Left ventricle myocardium inferior (tissue), 1 donor: ENCODE data around the gene IL18. TPM values are rescaled to one million over a fixed set of nuclear protein-coding genes. Genes with fewer than 3 reads are reported as not detected.

Source experiments
- DNase-seq: peaks from one replicate; pipeline ENCODE4 v3.0.0-alpha.2; 2020
- H3K27ac ChIP-seq: fragments of 200-600 bp; replicated peaks from 2 replicates; pipeline ENCODE4 v1.8.0; 2021
- H3K27me3 ChIP-seq: fragments of 200-600 bp; 2 replicates; pipeline ENCODE4 v1.8.0; 2021; ENCODE audit warnings: low read depth
- H3K36me3 ChIP-seq: fragments of 200-600 bp; 2 replicates; pipeline ENCODE4 v1.8.0; 2021
- H3K4me1 ChIP-seq: fragments of 200-600 bp; 2 replicates; pipeline ENCODE4 v1.8.0; 2021
- H3K4me3 ChIP-seq: fragments of 200-600 bp; 2 replicates; pipeline ENCODE4 v1.8.0; 2021; ENCODE audit warnings: mild to moderate bottlenecking, moderate library complexity
- H3K9me3 ChIP-seq: fragments of 200-600 bp; replicated peaks from 2 replicates; pipeline ENCODE4 v1.8.0; 2021
- CTCF ChIP-seq: fragments of 200-600 bp; IDR thresholded peaks from 2 replicates; pipeline ENCODE4 v1.8.0; 2021; ENCODE audit warnings: antibody characterized with exemption, mild to moderate bottlenecking, borderline replicate concordance
- intact Hi-C: fragments of 100-400 bp; cut with micrococcal nuclease; formaldehyde crosslinking; loops from one replicate; pipeline ENCODE4 v1.11.0; 2022
- total RNA-seq: library from RNA; stranded (reverse); fragmentation: NEBNext Ultra II Directional; extraction: Animal tissue kit (Norgen Biotek cat#: 25700); gene quantifications from one replicate; pipeline ENCODE4 v1.2.1, GENCODE V29; 2021
- donor health status: DM: no; HTN: yes; CAD: no; lungs with severe emphysema.

IL18 gene
- total RNA-seq, 1 donor from 2014 or later = 1.6 TPM

DNA sequence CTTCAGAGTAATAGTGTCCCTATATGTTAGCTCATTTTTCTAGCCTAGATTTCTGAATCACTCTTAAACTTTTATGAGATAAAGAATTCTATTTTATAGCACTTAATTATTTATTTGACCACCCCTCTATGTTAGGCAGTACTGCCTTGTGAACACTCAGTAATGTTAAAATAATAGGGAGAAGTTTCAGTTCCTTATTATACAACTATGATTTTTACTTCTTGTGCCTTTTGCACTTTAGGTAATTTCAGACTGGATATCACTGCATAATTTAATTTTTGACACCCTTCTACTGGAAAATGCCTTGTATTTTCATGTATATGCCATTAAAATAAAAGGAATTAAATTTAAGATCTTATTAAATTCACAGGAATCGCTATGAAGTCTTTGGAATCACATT is 14.5 kb upstream of the IL18 start:
- H3K4me1 ChIP-seq = peaks cover 28% of the 10 kb centered on the region
- peak overlapping the region; percentile 65 for H3K4me3 ChIP-seq
- TF ChIP-seq CTCF = no peak
- H3K27ac ChIP-seq = peak overlapping the region; percentile 86
- no peaks in the 10 kb centered on the region for H3K9me3 ChIP-seq
- intact Hi-C loops = loop anchor here (10.0 kb wide), 1 partner anchor 64 kb away; no protein-coding TSS in a partner anchor
- H3K36me3 ChIP-seq = peaks cover 6% of the 10 kb centered on the region
- no peak for DNase-seq
- H3K27me3 ChIP-seq = no peaks in the 10 kb centered on the region

DNA sequence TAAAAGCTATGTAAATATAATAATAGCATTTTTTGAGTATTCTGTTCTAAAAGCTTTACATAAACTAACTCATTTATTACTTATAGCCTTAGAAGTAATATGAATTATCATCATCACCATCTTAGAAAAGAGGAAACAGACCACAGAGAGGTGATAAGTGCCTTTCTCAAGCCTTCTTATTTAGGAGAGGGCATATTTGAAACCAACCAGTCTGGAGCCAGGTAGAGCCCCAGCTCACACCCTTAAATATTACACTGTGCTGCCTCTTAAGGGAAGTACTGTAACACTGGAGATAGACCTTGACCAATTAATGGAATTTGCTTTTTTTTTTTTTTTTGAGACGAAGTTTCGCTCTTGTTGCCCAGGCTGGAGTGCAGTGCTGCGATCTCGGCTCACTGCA is 13.7 kb upstream of the IL18 start:
- DNase-seq = no peak
- TF ChIP-seq CTCF = no peak
- Histone ChIP-seq H3K27ac (peak overlapping the region; percentile 86), H3K27me3 (no peaks in the 10 kb centered on the region), H3K4me1 (peaks cover 36% of the 10 kb centered on the region), H3K9me3 (no peaks in the 10 kb centered on the region), H3K36me3 (peaks cover 6% of the 10 kb centered on the region), H3K4me3 (peak overlapping the region; percentile 65)
- intact Hi-C loops = loop anchor here (10.0 kb wide), 1 partner anchor 63 kb away; no protein-coding TSS in a partner anchor

DNA sequence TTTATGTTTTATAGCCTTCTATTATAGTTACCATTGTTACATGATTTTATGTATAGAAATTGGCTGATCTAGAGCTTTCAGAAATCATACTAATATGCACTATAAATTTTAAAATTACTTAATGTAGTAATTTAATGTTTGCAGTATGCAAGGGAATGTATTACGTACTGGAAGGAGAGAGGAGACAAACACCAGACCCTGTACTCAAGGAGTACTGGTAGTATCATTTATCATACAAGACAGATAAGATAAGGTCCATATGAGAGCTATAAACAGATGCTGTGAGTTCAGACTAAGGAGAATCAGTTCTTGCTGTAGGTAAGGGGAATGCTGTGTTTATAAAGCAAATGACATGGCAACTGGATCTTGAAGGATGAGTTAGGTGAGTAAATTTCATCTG is 12.2 kb upstream of the IL18 start:
- no peak for DNase-seq
- H3K27me3 ChIP-seq = no peaks in the 10 kb centered on the region
- no peak for TF ChIP-seq CTCF
- peak overlapping the region; percentile 86 for H3K27ac ChIP-seq
- H3K4me3 ChIP-seq = peak overlapping the region; percentile 65
- intact Hi-C loops = loop anchor here (10.0 kb wide), 1 partner anchor 61 kb away; no protein-coding TSS in a partner anchor
- H3K4me1 ChIP-seq = peaks cover 36% of the 10 kb centered on the region
- peaks cover 6% of the 10 kb centered on the region for H3K36me3 ChIP-seq
- no peaks in the 10 kb centered on the region for H3K9me3 ChIP-seq

DNA sequence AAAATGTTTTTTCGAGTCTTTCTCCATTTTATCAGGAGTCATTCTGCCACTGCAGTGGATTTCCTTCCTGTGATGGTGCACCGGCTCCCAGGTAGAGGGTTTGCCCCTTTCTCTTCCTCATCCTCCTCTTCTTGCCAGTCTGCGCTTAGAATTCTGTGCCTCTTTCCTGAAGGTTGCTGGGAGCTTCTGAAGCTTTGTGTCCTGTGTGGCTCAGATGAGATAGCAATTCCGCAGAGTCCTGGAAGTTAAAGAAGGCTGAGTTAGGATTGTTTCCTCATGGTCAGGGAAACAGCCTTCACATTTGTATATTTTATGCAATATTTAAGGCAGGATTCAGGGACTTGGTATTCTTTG is 11.7 kb upstream of the IL18 start:
- peak overlapping the region; percentile 86 for H3K27ac ChIP-seq
- no peak for TF ChIP-seq CTCF
- no peaks in the 10 kb centered on the region for H3K9me3 ChIP-seq
- H3K4me3 ChIP-seq = peak overlapping the region; percentile 65
- intact Hi-C loops = loop anchor here (10.0 kb wide), 1 partner anchor 61 kb away; no protein-coding TSS in a partner anchor
- H3K4me1 ChIP-seq = peaks cover 36% of the 10 kb centered on the region
- peaks cover 6% of the 10 kb centered on the region for H3K36me3 ChIP-seq
- no peak for DNase-seq
- H3K27me3 ChIP-seq = no peaks in the 10 kb centered on the region

DNA sequence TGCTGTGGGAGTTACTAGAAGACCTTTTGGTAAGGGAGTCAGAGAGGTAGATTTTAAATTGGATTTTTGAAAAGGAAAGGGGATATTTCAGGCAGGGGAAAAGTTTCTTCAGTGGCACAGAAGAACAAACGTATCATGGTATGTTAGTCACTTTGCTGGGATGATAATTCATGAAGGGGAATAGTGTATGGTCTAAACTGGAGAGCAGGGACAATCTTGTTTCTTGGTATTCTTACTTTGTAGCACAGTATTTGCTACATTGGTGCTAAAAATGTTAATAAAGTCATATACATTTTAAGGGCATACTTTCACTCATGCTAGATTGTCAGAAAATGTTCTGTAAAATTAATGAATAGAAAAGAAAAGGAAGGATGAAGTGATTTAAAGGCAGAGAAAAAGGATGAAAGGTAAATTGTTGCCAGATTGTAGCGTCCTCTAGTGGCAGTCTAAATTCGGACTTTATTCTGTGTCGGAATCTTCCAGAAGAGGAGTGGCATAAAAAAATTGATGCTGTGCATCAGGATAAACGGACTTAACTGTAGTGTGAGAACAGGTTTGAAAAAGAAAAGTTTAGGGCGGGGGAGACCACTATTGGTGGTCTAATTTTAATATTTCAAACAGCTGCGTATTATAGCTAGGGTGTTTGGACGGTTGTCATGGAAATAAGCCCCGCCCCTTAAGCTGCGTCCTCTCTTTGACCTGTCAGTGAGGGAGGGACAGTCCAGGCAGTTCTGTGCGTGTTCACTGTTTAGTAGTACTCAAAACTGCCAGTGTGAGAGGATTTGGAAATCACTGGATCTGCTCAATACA is 11.1 kb upstream of the IL18 start, which contains the start of gene BCO2:
TSS of gene BCO2 (plus strand) at position 724 of the 810 bp plus-strand sequence. CDS start 90 bp downstream, outside the sequence.
- DNase-seq = peak; percentile 84
- Histone ChIP-seq H3K36me3 (peaks cover 6% of the 10 kb centered on the region), H3K9me3 (no peaks in the 10 kb centered on the region), H3K4me3 (peak within 1 kb of the TSS; percentile 65), H3K27ac (peak within 1 kb of the TSS; percentile 86), H3K27me3 (no peaks in the 10 kb centered on the region), H3K4me1 (peaks cover 32% of the 10 kb centered on the region)
- intact Hi-C loops = loop anchor here (10.0 kb wide), 1 partner anchor 60 kb away; no protein-coding TSS in a partner anchor
- TF ChIP-seq CTCF = peak; percentile 79
